Endothelial cell (in vitro differentiated cells): ENCODE measurements around the gene ATP5MC2. TPM values are rescaled to one million over a fixed set of nuclear protein-coding genes. Genes with fewer than 3 reads are reported as not detected.

Experiments
- DNase-seq: peaks from one replicate; pipeline ENCODE4 v3.0.0; 2021; ENCODE audit warnings: low spot score
- H3K27ac Mint-ChIP-seq: one replicate; pipeline ENCODE4 v1.8.0; 2021; ENCODE audit warnings: mixed read lengths, inconsistent platforms; ENCODE audit not compliant: unreplicated experiment
- H3K27me3 Mint-ChIP-seq: one replicate; pipeline ENCODE4 v1.8.0; 2021; ENCODE audit warnings: mild to moderate bottlenecking, moderate library complexity, mixed read lengths, inconsistent platforms; ENCODE audit not compliant: unreplicated experiment
- H3K36me3 Mint-ChIP-seq: one replicate; pipeline ENCODE4 v1.8.0; 2021; ENCODE audit warnings: mild to moderate bottlenecking, low read depth, mixed read lengths, inconsistent platforms; ENCODE audit not compliant: unreplicated experiment
- H3K4me1 Mint-ChIP-seq: one replicate; pipeline ENCODE4 v1.8.0; 2021; ENCODE audit warnings: mild to moderate bottlenecking, mixed read lengths, inconsistent platforms; ENCODE audit not compliant: unreplicated experiment
- H3K4me3 Mint-ChIP-seq: one replicate; pipeline ENCODE4 v1.8.0; 2021; ENCODE audit warnings: mild to moderate bottlenecking, mixed read lengths, inconsistent platforms; ENCODE audit not compliant: unreplicated experiment
- H3K9me3 Mint-ChIP-seq: one replicate; pipeline ENCODE4 v1.8.0; 2021; ENCODE audit warnings: mixed read lengths, inconsistent platforms; ENCODE audit not compliant: unreplicated experiment
- total RNA-seq: library from RNA; stranded (reverse); fragmentation: NEBNext Ultra II Directional; extraction: Animal tissue kit (Norgen Biotek cat#: 25700); gene quantifications from one replicate; pipeline ENCODE4 v1.2.1, GENCODE V29; 2021; ENCODE audit not compliant: unreplicated experiment
- TF ChIP-seq, protein P1 (sequence below): fragments of 200-600 bp; sonication (generic); IDR thresholded peaks from one replicate; pipeline ENCODE4 v1.5.0; 2021; ENCODE audit warnings: antibody characterized with exemption; ENCODE audit not compliant: unreplicated experiment

Gene ATP5MC2
- total RNA-seq, 1 donor from 2014 or later: 342 TPM

DNA sequence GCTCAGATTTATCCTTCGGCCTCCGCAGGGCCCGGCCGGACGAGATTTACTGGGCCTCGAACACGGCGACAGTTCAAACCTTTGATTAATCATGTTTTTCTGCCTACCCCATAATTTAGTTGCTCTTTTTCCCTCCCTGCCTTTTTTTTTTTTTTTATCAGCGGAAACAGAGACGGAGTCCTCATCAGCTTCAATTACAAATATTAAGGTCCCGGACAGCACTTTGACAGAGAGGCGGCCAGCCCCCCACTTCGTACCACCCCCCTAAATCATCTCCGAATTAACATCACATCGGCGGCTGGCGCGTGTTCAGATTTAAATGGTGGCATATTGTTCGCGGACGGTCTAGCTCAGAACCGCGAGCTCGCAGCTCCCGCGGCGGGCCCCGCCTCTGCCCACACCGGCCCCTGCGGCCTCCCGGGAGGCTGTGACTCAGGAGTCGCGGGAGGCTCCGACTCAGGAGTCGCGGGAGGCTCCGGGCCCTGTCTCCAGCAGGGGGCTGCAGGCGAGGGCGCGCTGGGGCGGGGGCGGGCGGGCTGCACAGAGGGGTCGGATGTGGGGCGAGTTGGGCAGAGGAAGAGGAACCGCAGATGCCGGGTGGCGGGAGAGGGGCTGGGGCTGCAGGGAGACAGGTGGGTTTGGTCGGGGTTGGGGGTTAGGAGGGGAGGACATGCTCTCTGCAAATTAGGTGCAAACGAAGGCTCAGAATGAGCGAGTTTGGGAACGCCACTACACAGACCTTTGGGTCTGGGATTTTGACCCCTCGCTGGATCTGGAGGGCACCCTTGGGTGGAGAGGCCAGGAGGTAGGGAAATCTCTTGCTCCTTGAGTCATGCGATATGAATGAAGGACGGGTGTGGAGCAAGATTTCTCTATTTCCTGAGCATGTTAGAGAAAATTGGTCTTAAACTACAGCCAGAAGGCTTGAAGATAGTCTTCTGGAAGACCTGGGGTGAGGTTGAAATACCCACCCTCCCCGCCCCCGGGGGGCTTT lies 19.6 kb upstream of the ATP5MC2 start:
- Mint-ChIP-seq H3K36me3 (peaks cover 8% of the 10 kb centered on the region), H3K4me1 (peaks cover 14% of the 10 kb centered on the region), H3K27me3 (peaks cover 23% of the 10 kb centered on the region), H3K4me3 (peak overlapping the region; percentile 83), H3K27ac (no peak overlapping the region), H3K9me3 (no peaks in the 10 kb centered on the region)
- peak; percentile 68 for DNase-seq
- TF ChIP-seq, protein P1, sequence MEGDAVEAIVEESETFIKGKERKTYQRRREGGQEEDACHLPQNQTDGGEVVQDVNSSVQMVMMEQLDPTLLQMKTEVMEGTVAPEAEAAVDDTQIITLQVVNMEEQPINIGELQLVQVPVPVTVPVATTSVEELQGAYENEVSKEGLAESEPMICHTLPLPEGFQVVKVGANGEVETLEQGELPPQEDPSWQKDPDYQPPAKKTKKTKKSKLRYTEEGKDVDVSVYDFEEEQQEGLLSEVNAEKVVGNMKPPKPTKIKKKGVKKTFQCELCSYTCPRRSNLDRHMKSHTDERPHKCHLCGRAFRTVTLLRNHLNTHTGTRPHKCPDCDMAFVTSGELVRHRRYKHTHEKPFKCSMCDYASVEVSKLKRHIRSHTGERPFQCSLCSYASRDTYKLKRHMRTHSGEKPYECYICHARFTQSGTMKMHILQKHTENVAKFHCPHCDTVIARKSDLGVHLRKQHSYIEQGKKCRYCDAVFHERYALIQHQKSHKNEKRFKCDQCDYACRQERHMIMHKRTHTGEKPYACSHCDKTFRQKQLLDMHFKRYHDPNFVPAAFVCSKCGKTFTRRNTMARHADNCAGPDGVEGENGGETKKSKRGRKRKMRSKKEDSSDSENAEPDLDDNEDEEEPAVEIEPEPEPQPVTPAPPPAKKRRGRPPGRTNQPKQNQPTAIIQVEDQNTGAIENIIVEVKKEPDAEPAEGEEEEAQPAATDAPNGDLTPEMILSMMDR: no peak

DNA sequence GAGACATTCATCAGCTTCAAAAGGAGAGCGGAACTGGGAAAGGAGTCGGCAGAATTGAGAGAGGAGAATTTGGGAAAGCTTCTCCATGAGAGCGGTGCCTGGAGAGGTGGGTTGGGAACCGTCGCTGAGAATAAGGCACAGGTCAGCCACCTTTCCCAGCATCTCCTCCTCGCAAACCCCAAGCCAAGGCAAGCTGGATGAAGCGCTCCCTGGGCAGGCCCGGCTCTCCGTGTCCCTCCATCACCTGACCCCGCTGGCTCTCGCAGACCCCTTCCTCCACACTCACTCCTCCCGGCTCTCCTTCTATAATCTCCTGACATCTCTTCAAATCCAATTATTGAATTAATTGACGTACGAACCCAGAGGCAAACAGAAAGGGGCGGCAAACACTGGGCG lies 18.9 kb upstream of the ATP5MC2 start:
- Mint-ChIP-seq H3K27ac (no peak overlapping the region), H3K4me1 (peaks cover 14% of the 10 kb centered on the region), H3K9me3 (no peaks in the 10 kb centered on the region), H3K4me3 (peak overlapping the region; percentile 68), H3K27me3 (peaks cover 23% of the 10 kb centered on the region), H3K36me3 (peaks cover 8% of the 10 kb centered on the region)
- TF ChIP-seq, protein P1: no peak
- no peak for DNase-seq

GRCh38 chr12:53688134-53688533 lies 12.3 kb upstream of the ATP5MC2 start:
- Mint-ChIP-seq H3K36me3 (no peaks in the 10 kb centered on the region), H3K27ac (no peak overlapping the region), H3K4me1 (no peaks in the 10 kb centered on the region), H3K9me3 (no peaks in the 10 kb centered on the region), H3K27me3 (peaks cover 5% of the 10 kb centered on the region), H3K4me3 (no peak overlapping the region)
- DNase-seq: no peak
- TF ChIP-seq, protein P1: no peak

DNA sequence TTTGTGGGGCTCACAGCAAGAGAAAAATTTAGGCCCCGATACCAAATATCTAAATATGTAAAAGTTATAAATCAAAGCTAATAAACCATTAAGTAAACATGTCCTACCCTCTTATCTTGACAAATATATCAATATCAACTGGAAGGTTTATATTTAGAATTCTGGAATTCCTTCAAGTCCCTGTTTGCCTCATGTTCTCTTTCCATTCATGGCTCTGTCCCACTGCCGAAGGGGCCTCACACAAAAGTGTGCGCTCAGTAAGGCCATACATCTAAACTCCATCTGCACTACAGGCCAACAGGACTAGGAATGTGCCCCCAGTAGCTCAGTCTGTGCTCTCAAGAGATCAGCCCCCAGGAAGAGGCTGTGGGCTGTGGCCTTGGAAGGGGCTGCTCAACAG lies 10.6 kb upstream of the ATP5MC2 start:
- H3K4me3 Mint-ChIP-seq: no peak overlapping the region
- H3K36me3 Mint-ChIP-seq: no peaks in the 10 kb centered on the region
- no peak overlapping the region for H3K27ac Mint-ChIP-seq
- H3K9me3 Mint-ChIP-seq: no peaks in the 10 kb centered on the region
- DNase-seq: no peak
- TF ChIP-seq, protein P1: no peak
- H3K4me1 Mint-ChIP-seq: no peaks in the 10 kb centered on the region
- H3K27me3 Mint-ChIP-seq: peaks cover 5% of the 10 kb centered on the region

GRCh38 chr12:53684654-53685220 lies 8.9 kb upstream of the ATP5MC2 start:
- H3K4me1 Mint-ChIP-seq: no peaks in the 10 kb centered on the region
- H3K27ac Mint-ChIP-seq: no peak overlapping the region
- H3K27me3 Mint-ChIP-seq: peaks cover 5% of the 10 kb centered on the region
- no peak overlapping the region for H3K4me3 Mint-ChIP-seq
- no peaks in the 10 kb centered on the region for H3K36me3 Mint-ChIP-seq
- TF ChIP-seq, protein P1: no peak
- H3K9me3 Mint-ChIP-seq: no peaks in the 10 kb centered on the region
- DNase-seq: no peak
